ENCODE results near the gene PPDPF. TPM values are rescaled to one million over a fixed set of nuclear protein-coding genes. Genes with fewer than 3 reads are reported as not detected.
"Not testable (repeated sequence)": the region's sequence is repeated elsewhere in the genome, so short reads cannot be mapped to it uniquely, and the experiment has no call there.

Gene PPDPF
- polyA plus RNA-seq, 1 donor from 2014 or later: 198 TPM

- no peak overlapping the region for H3K4me3 Mint-ChIP-seq
- no peak overlapping the region for H3K27ac Mint-ChIP-seq
- H3K27me3 Mint-ChIP-seq: peaks cover 10% of the 10 kb centered on the region
- no peaks in the 10 kb centered on the region for H3K4me1 Mint-ChIP-seq
- H3K9me3 Mint-ChIP-seq: peaks cover 2 to 12% (median 3%) of the 10 kb centered on the region in 3 donors
- peaks cover 3% of the 10 kb centered on the region for H3K36me3 Mint-ChIP-seq
Measured at GRCh38 chr20:63501818-63502670, 18.5 kb upstream of the PPDPF start.

- peaks cover 2 to 12% (median 3%) of the 10 kb centered on the region in 3 donors for H3K9me3 Mint-ChIP-seq
- H3K27ac Mint-ChIP-seq: no peak overlapping the region
- H3K4me3 Mint-ChIP-seq: no peak overlapping the region
- H3K4me1 Mint-ChIP-seq: no peaks in the 10 kb centered on the region
- peaks cover 3% of the 10 kb centered on the region for H3K36me3 Mint-ChIP-seq
- H3K27me3 Mint-ChIP-seq: peaks cover 7% of the 10 kb centered on the region
Measured at GRCh38 chr20:63502671-63503172, 17.8 kb upstream of the PPDPF start.

DNA sequence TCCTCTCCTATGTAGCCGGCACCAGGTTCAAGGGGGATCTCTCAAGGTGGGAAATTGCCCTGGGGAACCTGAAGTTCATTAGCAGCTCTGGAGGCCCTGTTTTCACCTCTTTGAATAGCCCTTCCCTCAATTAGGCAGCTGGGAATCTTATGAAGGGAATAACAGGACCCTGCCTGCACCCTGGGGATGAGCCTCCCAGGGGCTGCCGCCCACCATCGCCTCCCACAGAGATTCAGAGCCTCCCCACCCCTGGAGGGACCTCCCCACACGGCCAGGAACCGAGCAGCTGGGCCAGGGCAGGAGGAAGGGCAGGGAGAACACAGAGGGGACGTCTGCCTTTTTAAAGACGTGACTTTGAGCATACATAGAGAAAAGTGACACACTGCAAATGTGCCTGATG is 17.0 kb upstream of the PPDPF start:
- no peak overlapping the region for H3K27ac Mint-ChIP-seq

GRCh38 chr20:63504642-63505041 is 15.9 kb upstream of the PPDPF start:
- Mint-ChIP-seq H3K9me3 (peaks cover 2 to 12% (median 3%) of the 10 kb centered on the region in 3 donors), H3K36me3 (peaks cover 3% of the 10 kb centered on the region), H3K27me3 (peaks cover 14% of the 10 kb centered on the region), H3K27ac (peak overlapping the region in 1 of 3 donors; percentile 8), H3K4me3 (no peak overlapping the region), H3K4me1 (no peaks in the 10 kb centered on the region)

More for the DNA sequence above, 17.0 kb upstream of the PPDPF start:
- Mint-ChIP-seq H3K36me3 (peaks cover 3% of the 10 kb centered on the region), H3K9me3 (peaks cover 2 to 12% (median 3%) of the 10 kb centered on the region in 3 donors), H3K27me3 (peaks cover 10% of the 10 kb centered on the region), H3K4me1 (no peaks in the 10 kb centered on the region), H3K4me3 (no peak overlapping the region)

GRCh38 chr20:63505281-63505680 is 15.3 kb upstream of the PPDPF start:
- Mint-ChIP-seq H3K36me3 (peaks cover 3% of the 10 kb centered on the region), H3K27ac (peak overlapping the region in 1 of 3 donors; percentile 8), H3K4me1 (no peaks in the 10 kb centered on the region), H3K27me3 (peaks cover 16% of the 10 kb centered on the region), H3K9me3 (peaks cover 2 to 12% (median 3%) of the 10 kb centered on the region in 3 donors), H3K4me3 (no peak overlapping the region)

GRCh38 chr20:63505723-63506122 is 14.8 kb upstream of the PPDPF start:
- Mint-ChIP-seq H3K9me3 (peaks cover 2 to 12% (median 3%) of the 10 kb centered on the region in 3 donors), H3K36me3 (peaks cover 3% of the 10 kb centered on the region), H3K4me1 (no peaks in the 10 kb centered on the region), H3K27ac (no peak overlapping the region), H3K27me3 (peaks cover 18% of the 10 kb centered on the region), H3K4me3 (no peak overlapping the region)

DNA sequence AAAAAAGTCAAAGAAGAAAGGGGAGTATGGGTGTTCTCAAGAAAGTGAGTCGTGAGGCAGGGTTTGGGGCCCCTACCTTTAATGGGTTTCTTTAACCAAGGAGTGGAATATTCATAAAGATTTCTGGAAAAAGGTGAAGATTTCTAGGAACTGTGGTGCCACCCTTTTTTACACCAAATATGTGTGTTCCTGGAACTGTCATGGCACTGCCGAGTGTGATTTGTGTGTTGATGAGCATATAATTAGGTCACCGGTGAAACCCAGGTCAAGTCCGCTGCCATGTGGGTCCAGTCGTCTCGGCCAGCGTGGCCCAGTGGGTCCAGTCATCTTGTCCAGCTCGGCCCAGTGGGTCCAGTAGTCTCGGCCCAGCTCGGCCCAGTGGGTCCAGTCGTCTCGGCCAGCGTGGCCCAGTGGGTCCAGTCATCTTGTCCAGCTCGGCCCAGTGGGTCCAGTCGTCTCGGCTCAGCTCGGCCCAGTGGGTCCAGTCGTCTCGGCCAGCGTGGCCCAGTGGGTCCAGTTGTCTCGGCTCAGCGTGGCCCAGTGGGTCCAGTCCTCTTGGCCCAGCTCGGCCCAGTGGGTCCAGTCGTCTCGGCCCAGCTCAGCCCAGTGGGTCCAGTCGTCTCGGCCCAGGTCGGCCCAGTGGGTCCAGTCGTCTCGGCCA is 13.4 kb upstream of the PPDPF start:
- Mint-ChIP-seq H3K9me3 (peaks cover 2 to 12% (median 3%) of the 10 kb centered on the region in 3 donors), H3K27me3 (peaks cover 22% of the 10 kb centered on the region), H3K27ac (no peak overlapping the region), H3K4me1 (no peaks in the 10 kb centered on the region), H3K36me3 (peaks cover 3% of the 10 kb centered on the region), H3K4me3 (peak overlapping the region in 1 of 4 donors; percentile 77)

DNA sequence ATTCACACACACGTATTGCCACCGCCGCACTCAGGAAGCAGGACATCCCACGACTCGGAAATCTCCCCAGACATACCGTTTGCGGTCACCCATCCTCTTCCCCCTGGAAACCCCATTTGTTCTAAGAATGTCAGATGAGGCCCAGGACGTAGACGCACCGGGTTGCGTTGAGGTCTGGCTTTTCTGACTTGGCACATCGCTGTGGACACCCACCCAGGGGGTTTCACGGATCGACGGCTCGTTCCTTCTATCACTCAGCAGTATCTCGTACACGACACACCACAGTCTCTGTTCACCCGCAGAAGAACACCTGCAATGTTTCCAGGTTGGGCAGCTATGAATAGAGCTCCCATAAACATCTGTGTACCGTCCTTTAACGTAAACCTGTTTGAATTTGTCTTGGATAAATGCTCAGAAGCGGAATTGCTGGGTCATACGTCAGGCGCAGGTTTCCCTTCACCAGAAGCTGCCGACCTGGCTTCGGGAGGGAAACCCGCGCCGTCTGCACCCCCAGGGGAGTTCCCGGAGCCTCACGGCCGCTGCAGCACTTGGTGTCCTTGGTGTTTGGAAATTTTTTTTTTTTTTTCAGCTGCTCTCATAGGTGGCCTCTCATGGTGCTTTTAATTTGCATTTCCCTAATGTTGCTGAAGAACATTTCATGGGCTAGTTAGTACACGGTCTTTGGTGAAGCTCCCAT is 12.3 kb upstream of the PPDPF start:
- H3K27me3 Mint-ChIP-seq: peaks cover 23% of the 10 kb centered on the region

GRCh38 chr20:63509088-63509564 is 11.4 kb upstream of the PPDPF start:
- Mint-ChIP-seq H3K4me3 (no peak overlapping the region), H3K36me3 (peaks cover 3% of the 10 kb centered on the region), H3K4me1 (no peaks in the 10 kb centered on the region), H3K9me3 (peaks cover under 1 to 16% (median 7%) of the 10 kb centered on the region in 3 donors), H3K27ac (no peak overlapping the region), H3K27me3 (peaks cover 28% of the 10 kb centered on the region)

More for the DNA sequence above, 12.3 kb upstream of the PPDPF start:
- peaks cover 3% of the 10 kb centered on the region for H3K36me3 Mint-ChIP-seq
- H3K4me3 Mint-ChIP-seq: no peak overlapping the region
- peaks cover 3 to 13% (median 6%) of the 10 kb centered on the region in 3 donors for H3K9me3 Mint-ChIP-seq
- no peak overlapping the region for H3K27ac Mint-ChIP-seq
- H3K4me1 Mint-ChIP-seq: no peaks in the 10 kb centered on the region

DNA sequence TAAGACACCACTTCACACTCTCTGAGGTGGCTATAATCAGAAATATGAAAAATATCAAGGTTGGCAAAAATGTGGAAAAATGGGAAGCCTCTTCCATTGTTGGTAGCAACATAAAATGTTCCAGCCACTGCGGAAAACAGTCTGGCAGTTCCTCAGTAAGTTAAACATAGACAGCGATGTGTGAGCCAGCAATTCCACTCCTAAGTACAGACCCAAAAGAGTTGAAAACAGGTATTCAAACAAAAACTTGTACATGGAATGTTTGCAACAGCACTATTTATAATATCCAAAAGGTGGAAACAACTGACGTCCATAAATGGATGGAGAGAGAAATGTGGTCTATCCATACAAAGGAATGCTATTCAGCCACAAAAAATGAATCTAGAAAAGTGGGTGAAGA is 7.4 kb upstream of the PPDPF start:
- Mint-ChIP-seq H3K9me3 (peaks cover 2 to 10% (median 7%) of the 10 kb centered on the region in 3 donors), H3K27me3 (peaks cover 23% of the 10 kb centered on the region), H3K4me1 (peaks cover 0 to 2% (median 0%) of the 10 kb centered on the region in 3 donors), H3K27ac (peak overlapping the region in 1 of 3 donors; percentile 80), H3K4me3 (peak overlapping the region in 1 of 4 donors; percentile 22), H3K36me3 (no peaks in the 10 kb centered on the region)

GRCh38 chr20:63514520-63514919 is 6.0 kb upstream of the PPDPF start:
- H3K27ac Mint-ChIP-seq: peak overlapping the region in 1 of 3 donors; percentile 58
- peak overlapping the region in 2 of 4 donors; percentile 51 to 89 for H3K4me3 Mint-ChIP-seq
- H3K27me3 Mint-ChIP-seq: peaks cover 19% of the 10 kb centered on the region
- H3K4me1 Mint-ChIP-seq, H3K36me3 Mint-ChIP-seq: not testable (repeated sequence)
- H3K9me3 Mint-ChIP-seq: peaks cover 2 to 10% (median 7%) of the 10 kb centered on the region in 3 donors

DNA sequence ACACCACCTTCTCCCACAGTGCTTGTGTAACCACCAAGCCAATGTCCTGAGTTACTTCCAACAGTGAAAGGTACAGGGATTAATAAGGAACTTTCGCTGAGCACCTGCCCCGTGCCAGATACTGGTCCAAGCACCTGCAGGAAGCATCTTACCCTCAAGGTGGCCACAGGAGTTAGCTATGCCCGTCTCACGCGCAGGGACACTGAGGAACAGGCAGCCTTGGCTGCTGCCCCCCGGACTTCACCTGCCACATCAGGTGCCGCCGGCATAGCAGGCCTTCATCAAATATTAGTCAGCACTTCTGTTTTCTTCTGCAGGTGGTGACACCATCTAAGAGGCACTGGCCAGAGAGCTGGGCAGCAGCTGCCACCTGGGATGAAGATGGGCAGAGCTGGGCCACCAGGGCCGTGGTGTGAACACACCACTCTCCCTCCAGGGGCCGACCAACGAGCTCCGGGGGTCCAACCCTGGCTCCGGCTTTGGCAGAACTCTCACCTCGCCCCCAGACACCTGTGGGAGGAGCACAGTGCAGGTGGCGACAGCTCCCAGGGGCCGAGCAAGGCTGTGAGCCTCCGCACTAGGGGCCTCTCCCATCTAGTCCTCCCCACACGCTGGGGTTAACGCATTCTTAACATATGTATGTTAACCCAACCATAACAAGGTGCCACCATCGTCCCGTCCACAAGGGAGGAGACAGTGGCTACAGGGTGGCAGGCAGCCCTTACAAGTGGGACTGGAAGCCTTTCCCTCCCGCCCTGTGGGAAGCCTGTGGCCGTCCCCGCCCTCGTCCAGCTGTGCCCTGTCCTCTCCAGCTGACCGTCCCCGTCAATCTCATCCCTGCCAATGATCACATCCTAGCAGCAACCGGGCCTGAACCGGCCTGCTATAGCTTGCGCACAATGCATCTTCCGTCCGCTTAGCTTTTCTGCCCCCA is 2.9 kb upstream of the PPDPF start:
- peaks cover 11% of the 10 kb centered on the region for H3K27me3 Mint-ChIP-seq
- peaks cover 3 to 5% (median 4%) of the 10 kb centered on the region in 3 donors for H3K4me1 Mint-ChIP-seq
- peak overlapping the region in 1 of 4 donors; percentile 85 for H3K4me3 Mint-ChIP-seq
- H3K9me3 Mint-ChIP-seq: peaks cover 2 to 10% (median 6%) of the 10 kb centered on the region in 3 donors
- H3K36me3 Mint-ChIP-seq: no peaks in the 10 kb centered on the region
- peak overlapping the region in 1 of 3 donors; percentile 33 for H3K27ac Mint-ChIP-seq

GRCh38 chr20:63518351-63518861 is 2.2 kb upstream of the PPDPF start:
- peaks cover 3 to 6% (median 4%) of the 10 kb centered on the region in 3 donors for H3K4me1 Mint-ChIP-seq
- peaks cover 8% of the 10 kb centered on the region for H3K27me3 Mint-ChIP-seq
- H3K36me3 Mint-ChIP-seq: no peaks in the 10 kb centered on the region
- peak overlapping the region in 3 of 4 donors; percentile 44 to 85 (median 76) for H3K4me3 Mint-ChIP-seq
- peak overlapping the region in 1 of 3 donors; percentile 78 for H3K27ac Mint-ChIP-seq
- H3K9me3 Mint-ChIP-seq: peaks cover 2 to 7% (median 4%) of the 10 kb centered on the region in 3 donors

All from IgD-negative memory B cell (primary cell).